ENCODE measurements around the gene CAMK1D. TPM values are rescaled to one million over a fixed set of nuclear protein-coding genes. Genes with fewer than 3 reads are reported as not detected.

CAMK1D gene
- total RNA-seq, 3 donors from 2014 or later = 20.6 to 48.5 (median 32.8) TPM

DNA sequence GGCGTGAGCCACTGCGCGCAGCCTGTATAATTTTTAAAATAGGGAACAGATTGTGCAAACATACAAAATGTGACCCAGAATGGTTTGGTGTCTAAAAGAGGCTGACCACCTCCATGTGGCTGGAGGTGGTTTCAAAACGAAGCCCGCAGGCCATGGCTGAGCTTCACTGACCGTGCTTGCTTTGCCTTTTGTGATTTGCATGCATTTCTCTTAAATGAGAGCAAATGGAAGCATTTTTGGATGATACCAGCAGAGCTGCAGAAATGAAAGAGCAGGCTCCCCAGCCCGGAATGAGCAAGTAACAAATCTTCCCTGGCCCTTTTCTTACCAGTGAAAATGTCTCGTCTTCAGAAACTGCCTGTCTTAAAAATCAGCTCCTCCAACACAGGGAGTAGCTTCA is 239.9 kb downstream of the CAMK1D start:
- Histone ChIP-seq H3K9me3 (no peaks in the 10 kb centered on the region), H3K4me3 (no peak overlapping the region), H3K36me3 (ENCODE audit: low read depth) (no peaks in the 10 kb centered on the region), H3K4me1 (ENCODE audit: low read depth) (no peaks in the 10 kb centered on the region)
- intact Hi-C loops (cut with DNase I, micrococcal nuclease) = no loop called here
- no peak for ATAC-seq
- TF ChIP-seq, protein P1, sequence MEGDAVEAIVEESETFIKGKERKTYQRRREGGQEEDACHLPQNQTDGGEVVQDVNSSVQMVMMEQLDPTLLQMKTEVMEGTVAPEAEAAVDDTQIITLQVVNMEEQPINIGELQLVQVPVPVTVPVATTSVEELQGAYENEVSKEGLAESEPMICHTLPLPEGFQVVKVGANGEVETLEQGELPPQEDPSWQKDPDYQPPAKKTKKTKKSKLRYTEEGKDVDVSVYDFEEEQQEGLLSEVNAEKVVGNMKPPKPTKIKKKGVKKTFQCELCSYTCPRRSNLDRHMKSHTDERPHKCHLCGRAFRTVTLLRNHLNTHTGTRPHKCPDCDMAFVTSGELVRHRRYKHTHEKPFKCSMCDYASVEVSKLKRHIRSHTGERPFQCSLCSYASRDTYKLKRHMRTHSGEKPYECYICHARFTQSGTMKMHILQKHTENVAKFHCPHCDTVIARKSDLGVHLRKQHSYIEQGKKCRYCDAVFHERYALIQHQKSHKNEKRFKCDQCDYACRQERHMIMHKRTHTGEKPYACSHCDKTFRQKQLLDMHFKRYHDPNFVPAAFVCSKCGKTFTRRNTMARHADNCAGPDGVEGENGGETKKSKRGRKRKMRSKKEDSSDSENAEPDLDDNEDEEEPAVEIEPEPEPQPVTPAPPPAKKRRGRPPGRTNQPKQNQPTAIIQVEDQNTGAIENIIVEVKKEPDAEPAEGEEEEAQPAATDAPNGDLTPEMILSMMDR (IDR thresholded peaks at IDR 0.05) = no peak
- no peak for DNase-seq

DNA sequence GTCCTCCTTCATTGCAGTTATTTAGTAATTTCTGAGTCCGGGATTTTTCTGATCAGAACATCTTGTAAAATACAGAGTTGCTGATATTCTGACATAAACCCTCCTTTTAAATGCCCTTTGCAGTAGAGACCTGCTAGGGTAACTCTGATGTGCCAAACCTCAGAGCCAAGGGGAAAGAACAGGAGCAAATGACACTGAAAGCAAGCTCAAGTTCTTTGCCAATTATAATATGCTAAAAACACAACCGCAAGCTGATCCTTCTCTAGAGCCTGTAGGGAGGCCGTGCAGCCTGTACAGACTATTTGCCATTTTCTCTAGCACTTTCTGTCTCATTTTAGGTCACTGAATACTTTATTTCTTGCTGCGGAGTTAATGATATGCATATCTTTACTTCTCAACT is 240.4 kb downstream of the CAMK1D start:
- intact Hi-C loops (cut with DNase I, micrococcal nuclease) = no loop called here
- Histone ChIP-seq H3K36me3 (ENCODE audit: low read depth) (no peaks in the 10 kb centered on the region), H3K4me1 (ENCODE audit: low read depth) (no peaks in the 10 kb centered on the region), H3K9me3 (no peaks in the 10 kb centered on the region), H3K4me3 (no peak overlapping the region)
- TF ChIP-seq, protein P1 (IDR thresholded peaks at IDR 0.05) = no peak
- ATAC-seq (no peak), DNase-seq (no peak)

DNA sequence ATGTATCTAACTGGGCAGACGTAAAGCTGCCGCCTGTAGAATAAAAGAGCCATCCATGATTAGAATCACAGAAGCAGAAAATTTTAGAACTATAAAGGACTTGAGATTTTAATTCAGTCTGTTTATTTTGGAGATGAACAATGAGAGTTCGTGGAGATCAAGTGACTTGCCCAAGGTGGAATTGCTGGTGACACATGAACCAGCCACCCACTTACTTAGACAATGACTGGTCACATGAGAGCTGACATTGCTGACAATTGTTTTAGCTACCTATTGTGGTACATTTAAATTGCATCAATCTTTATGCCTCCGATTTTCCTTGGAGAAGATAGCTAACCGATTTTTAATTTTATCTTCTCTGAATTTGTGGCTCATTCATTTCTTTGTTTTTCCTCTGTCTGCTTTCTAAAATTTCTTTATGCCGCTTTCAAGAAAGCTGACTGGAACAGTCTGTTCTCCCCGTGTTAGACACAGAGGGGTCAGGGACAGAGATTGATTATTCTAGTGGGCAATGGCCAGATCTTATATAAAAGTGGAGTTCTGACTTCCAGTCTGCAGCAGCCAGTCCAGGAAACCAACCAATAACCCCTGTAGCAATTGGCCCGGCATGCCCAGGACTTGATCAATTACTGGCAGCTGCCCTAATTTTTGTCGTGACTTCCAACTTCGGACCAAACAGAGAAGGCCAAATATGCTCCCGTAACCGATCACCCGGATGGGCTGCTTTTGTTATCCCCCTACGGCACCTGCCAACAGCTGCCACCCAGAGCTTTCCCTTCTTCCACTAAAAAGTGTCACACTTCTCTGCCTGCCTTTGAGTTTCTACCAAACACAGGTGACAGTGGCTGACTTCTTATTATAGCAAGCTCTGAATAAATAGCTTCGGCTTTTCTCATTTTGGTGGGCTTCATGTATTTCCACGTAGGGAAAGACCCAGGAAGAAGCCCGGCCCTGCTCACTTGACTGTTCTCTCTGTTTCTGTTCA is 241.6 kb downstream of the CAMK1D start:
- DNase-seq (no peak), ATAC-seq (no peak)
- Histone ChIP-seq H3K4me1 (ENCODE audit: low read depth) (no peaks in the 10 kb centered on the region), H3K9me3 (no peaks in the 10 kb centered on the region), H3K36me3 (ENCODE audit: low read depth) (no peaks in the 10 kb centered on the region), H3K4me3 (no peak overlapping the region)
- TF ChIP-seq, protein P1 (IDR thresholded peaks at IDR 0.05) = no peak
- intact Hi-C loops (cut with DNase I, micrococcal nuclease) = no loop called here

DNA sequence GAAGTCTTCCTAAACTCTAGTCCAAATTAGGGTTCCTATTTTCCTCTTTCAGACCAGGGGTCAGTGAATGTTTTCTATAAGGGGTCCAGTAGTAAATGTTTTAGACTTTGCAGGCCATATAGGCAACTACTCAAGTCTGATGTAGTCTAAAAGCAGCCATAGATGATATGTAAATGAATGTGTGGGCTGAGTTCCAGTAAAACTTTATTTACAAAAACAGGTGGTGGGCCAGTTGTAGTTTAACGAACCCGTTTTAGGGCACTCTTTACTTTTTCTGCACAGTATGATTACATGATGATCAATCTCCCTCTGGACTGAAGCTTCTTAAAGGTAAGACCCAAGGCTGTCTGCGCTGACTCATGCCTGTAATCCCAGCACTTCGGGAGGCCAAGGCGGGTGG is 243.6 kb downstream of the CAMK1D start:
- intact Hi-C loops (cut with DNase I, micrococcal nuclease) = no loop called here

DNA sequence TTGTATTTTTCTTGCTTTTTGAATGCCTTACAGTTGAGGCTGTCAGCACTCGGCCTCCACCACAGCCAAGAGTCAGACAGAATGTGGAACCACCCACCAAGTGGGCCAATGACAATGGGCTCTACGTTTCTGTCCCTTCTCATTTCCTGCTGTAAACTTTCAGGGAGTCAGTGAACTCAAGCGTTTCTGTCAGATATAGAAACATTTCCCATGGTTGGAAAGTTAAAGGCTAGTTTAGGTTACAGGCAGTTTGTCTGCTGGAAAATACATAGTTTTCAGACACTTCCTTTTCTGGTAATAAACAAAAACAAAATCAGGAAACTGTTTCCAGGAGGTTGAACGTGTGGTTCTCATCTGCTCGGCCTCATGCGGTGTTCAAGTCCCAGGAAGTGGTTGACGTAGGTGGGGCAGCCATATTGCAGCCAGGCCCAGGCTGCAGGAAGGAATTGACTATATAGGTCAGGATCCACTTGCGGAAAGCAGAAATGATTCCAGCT is 245.1 kb downstream of the CAMK1D start:
- TF ChIP-seq, protein P1 (IDR thresholded peaks at IDR 0.05) = no peak
- H3K4me1 ChIP-seq (ENCODE audit: low read depth) = no peaks in the 10 kb centered on the region
- peak; percentile 62 for ATAC-seq
- H3K36me3 ChIP-seq (ENCODE audit: low read depth) = no peaks in the 10 kb centered on the region
- H3K4me3 ChIP-seq = no peak overlapping the region
- H3K9me3 ChIP-seq = no peaks in the 10 kb centered on the region
- DNase-seq = no peak
- intact Hi-C loops (cut with DNase I, micrococcal nuclease) = no loop called here

More for the DNA sequence above, 243.6 kb downstream of the CAMK1D start:
- DNase-seq (no peak), ATAC-seq (no peak)
- TF ChIP-seq, protein P1 (IDR thresholded peaks at IDR 0.05) = no peak
- no peaks in the 10 kb centered on the region for H3K9me3 ChIP-seq
- H3K36me3 ChIP-seq (ENCODE audit: low read depth) = no peaks in the 10 kb centered on the region
- H3K4me3 ChIP-seq = no peak overlapping the region
- H3K4me1 ChIP-seq (ENCODE audit: low read depth) = no peaks in the 10 kb centered on the region

Measured in mucosa of descending colon (tissue), 3 donors.